M059J (cell line): ENCODE data around the gene GARRE1. TPM values are rescaled to one million over a fixed set of nuclear protein-coding genes. Genes with fewer than 3 reads are reported as not detected.
"Not testable (repeated sequence)": the region's sequence is repeated elsewhere in the genome, so short reads cannot be mapped to it uniquely, and the experiment has no call there.

Experiments
- DNase-seq: peaks from one replicate; pipeline ENCODE4 v3.0.0-alpha.2; 2012; ENCODE audit warnings: low read depth
- total RNA-seq: library from RNA; depleted of rRNA; stranded (reverse); fragments of >200 nt; shearing (Covaris generic); gene quantifications from 2 replicates; pipeline ENCODE4 v1.2.3, GENCODE V29; 2014

Gene GARRE1
- total RNA-seq, 1 experiment from 2014 or later, result 12.4 TPM

DNA sequence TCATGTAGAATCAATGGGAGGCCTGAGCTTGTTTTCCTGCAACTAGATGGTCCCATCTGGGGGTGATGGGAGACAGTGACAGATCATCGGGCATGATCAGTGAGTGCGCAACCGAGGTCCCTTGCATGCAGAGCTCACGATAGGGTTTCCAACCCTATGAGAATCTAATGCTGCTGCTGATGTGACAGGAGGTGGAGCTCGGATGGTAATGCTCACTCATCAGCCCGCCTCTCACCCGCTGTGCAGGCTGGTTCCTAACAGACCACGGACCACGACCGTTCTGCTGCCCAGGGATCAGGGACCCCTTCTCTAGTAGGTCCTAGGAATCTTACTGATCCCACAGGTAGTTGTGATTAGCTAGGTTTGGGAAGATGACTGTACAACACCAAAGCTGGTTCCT, 23.5 kb upstream of the GARRE1 start:
- no peak for DNase-seq

DNA sequence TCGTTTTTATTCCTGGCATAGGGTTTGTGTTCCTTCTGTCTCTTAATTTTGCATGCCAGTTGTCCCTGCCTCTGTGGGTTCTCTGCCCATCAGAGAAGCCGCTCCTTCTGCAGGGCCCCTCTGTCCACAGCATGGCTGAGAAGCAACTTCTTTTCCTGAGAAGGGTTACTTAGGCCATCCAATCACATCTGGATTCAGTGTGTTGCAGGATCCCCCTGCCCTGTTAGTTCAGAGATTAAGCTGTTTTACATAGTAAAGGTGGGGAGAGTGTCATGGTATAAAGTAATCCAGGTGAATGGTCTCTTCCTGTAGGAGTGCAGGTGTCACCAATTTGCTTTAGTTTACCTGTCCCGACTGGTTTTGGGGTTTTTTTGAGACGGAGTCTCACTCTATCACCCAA, 22.9 kb upstream of the GARRE1 start:
- DNase-seq, result no peak

- peak; percentile 96 for DNase-seq
Observed at GRCh38 chr19:34232566-34233481, 21.5 kb upstream of the GARRE1 start.

DNA sequence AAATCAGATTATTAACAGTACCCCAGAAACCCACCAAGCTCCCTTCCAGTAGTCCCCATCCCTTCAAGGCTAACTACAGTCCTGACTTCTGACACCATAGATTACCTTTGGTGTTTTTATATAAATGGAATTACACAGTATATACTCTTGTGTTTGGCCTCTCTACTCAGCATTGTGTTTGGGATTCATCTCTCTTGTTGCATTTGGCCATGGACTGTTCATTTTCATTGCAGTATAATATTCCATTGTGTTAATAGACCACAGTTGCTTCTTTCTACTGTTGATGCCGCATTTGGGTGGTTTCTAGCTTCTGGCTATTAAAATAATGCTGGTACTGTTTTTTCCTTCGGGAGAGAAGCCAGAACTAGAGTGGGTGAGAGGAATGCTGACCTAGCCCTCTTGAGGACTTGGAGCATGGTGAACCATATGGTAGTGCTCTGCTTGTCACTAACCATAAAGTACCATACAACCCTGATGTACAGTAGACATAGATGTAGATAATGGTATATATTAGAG, 18.9 kb upstream of the GARRE1 start:
- DNase-seq, result no peak

DNA sequence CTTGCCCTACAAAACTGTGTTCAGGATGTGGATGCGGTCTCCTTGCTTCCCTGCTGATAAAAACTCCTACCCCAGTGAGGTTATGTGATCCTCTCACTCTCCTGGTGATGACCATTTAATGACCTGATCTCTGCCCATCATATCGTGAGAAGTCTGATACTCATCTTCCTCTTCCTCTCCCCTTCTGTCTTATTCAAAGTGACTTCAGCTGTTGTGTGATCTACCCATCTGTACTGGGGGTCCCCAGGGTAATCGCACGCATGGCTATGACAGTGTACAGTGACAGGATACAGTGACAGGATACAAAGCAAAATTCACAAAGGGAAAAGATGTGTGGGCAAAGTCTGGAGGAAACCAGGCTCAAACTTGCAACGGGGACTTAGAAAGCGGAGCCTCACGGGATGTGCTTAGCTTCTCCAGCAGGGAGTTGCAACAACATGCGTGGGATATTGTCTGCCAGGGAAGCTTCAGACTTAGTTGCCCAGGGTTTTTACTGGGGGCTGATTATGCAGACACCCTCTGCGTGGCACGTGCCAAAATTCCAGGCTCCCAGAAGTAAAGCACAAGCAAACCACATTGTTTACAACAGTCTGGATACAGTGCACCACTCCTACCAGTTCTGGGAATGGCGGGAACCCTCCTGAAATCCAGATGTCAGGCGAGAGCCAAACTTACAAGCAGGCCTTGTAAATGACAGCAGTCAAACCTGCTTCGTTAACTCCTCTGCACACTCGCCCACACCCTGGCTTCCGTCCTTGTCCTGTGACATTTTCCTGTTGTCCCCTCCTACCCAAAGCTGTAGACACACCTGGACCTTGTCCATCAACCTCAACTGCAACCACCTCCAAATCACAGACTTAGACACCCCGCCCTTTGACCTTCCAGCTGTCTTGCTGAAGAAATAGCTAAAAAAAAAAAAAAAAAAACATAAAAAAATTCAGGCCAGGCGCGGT, 18.0 kb upstream of the GARRE1 start:
- peak; percentile 64 for DNase-seq

DNA sequence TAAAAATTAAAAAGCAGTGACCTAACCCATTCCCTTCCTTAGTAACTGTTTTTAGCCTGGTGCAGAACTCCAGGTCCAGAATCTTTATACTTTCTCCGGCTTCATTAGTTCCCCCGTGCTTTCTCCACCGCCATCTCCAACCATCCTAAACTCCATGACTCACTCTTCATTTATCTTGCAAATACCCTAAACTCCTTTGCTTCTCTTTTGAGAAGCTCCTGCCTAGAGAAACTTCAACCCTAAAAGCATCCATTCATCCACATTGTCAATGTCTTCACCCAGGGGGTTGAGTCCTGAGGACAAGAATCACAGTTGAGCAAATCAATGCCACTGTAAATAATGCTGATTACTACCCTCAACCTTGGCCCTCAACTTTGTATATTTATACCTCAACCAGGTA, 17.1 kb upstream of the GARRE1 start:
- no peak for DNase-seq

GRCh38 chr19:34237939-34238338, 16.4 kb upstream of the GARRE1 start:
- DNase-seq, result no peak

GRCh38 chr19:34241513-34242337, 12.6 kb upstream of the GARRE1 start:
- DNase-seq, result no peak

DNA sequence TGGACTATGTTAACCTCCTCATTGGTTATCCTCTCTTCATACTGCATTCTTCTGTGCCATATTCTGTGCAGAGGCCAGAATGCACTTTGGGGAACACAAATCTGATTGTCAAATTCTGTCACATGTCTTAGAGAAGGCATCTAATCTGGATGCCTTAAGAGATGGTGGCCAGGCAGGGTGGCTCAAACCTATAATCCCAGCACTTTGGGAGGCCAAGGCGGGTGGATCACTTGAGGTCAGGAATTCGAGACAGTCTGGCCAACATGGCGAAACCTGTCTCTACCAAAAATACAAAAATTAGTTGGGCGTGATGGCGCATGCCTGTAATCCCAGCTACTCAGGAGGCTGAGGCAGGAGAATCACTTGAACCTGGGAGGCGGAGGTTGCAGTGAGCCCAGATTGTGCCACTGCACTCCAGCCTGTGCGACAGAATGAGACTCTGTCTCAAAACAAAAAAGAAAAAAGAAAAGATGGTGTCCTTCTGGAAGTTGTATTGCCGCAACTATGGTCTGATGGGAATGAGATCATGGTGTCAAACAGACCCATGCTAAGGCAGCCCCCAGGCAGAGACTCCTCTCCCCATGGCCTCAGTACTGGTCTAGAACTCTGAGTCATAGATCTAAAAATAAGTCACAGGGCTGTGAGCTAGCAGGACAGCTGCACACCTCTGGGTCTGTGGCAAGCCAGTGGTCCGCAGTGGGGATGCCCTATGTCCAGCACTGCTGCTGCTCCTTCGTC, 11.0 kb upstream of the GARRE1 start:
- DNase-seq, result peak; percentile 76

GRCh38 chr19:34243876-34244578, 10.3 kb upstream of the GARRE1 start:
- DNase-seq, result no peak

- no peak for DNase-seq
Observed at GRCh38 chr19:34244611-34245299, 9.6 kb upstream of the GARRE1 start.

- no peak for DNase-seq
Observed at GRCh38 chr19:34246340-34246739, 8.0 kb upstream of the GARRE1 start.

GRCh38 chr19:34248941-34249340, 5.4 kb upstream of the GARRE1 start:
- no peak for DNase-seq

GRCh38 chr19:34253167-34253566, 1.2 kb upstream of the GARRE1 start:
- not testable (repeated sequence) for DNase-seq

DNA sequence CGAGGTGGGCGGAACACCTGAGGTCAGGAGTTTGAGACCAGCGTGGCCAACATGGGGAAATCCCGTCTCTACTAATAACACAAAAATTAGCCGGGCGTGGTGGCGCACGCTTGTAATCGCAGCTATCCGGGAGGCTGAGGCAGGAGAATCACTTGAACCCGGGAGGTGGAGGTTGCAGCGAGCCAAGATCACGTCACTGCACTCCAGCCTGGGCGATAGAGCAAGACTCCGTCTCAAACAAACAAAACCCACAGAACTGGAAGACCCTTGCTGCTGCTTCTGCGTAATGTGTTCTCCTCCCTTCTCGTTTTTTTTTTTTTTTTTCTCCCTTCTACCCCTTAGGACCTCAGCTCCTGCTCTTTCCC, 691 bp upstream of the GARRE1 start:
- not testable (repeated sequence) for DNase-seq

- DNase-seq, result peak; percentile 41
Observed at GRCh38 chr19:34254698-34255432, 511 bp downstream of the GARRE1 start.

GRCh38 chr19:34255546-34255945, 1.2 kb downstream of the GARRE1 start:
- DNase-seq, result no peak

DNA sequence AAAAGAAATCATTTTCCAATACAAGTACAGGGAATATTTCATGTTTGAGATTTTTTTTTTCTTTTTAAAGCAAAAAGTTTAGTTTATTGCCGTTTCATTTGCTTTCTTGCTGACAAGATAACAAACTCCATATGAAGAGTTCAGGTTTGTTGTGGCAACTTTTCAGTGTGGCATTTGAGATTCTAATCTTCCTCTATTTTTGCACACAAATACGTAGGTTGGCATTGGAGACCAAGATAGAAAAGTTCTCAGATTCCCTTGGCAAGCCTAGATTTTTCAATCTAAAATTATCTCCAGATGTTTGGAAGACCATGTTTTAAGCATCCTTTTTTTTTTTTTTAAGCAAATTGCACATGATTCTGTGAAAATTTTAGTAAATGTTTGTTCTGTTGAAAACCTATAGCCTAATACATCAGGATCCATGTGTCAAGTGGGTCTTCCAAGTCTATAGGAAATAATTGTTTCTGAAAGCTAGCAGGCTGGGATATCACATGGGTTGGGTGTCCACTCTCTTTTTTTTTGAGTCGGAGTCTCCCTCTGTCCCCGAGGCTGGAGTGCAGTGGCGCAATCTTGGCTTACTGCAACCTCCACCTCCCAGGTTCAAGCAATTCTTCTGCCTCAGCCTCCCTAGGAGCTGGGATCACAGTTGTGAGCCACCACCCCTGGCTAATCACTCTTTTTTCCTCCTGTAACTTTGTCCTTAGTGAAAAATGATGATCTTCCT, 2.6 kb downstream of the GARRE1 start:
- DNase-seq, result no peak
